ENCODE data around the gene USP17L12.
"Not testable (repeated sequence)": the region's sequence is repeated elsewhere in the genome, so short reads cannot be mapped to it uniquely, and the experiment has no call there.

- TF ChIP-seq, protein P1, sequence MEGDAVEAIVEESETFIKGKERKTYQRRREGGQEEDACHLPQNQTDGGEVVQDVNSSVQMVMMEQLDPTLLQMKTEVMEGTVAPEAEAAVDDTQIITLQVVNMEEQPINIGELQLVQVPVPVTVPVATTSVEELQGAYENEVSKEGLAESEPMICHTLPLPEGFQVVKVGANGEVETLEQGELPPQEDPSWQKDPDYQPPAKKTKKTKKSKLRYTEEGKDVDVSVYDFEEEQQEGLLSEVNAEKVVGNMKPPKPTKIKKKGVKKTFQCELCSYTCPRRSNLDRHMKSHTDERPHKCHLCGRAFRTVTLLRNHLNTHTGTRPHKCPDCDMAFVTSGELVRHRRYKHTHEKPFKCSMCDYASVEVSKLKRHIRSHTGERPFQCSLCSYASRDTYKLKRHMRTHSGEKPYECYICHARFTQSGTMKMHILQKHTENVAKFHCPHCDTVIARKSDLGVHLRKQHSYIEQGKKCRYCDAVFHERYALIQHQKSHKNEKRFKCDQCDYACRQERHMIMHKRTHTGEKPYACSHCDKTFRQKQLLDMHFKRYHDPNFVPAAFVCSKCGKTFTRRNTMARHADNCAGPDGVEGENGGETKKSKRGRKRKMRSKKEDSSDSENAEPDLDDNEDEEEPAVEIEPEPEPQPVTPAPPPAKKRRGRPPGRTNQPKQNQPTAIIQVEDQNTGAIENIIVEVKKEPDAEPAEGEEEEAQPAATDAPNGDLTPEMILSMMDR (IDR thresholded peaks at IDR 0.05) = not testable (repeated sequence)
- TF ChIP-seq RCOR1 (IDR thresholded peaks at IDR 0.05; ENCODE audit: low read depth, low read length) = not testable (repeated sequence)
Measured at GRCh38 chr4:9234085-9234484, 14.1 kb downstream of the USP17L12 start, which contains the start of gene USP17L15.

Data from A549 (cell line).